ENCODE results near the gene EPOP. TPM values are rescaled to one million over a fixed set of nuclear protein-coding genes. Genes with fewer than 3 reads are reported as not detected.
A peak's percentile ranks its signal among the peaks of the same experiment; 100 is the strongest.

The EPOP gene
- polyA plus RNA-seq (2011; rRNA removed) (0.16 and 0.17 TPM in 2 replicates), polyA minus RNA-seq (2011; rRNA and poly(A)+ RNA removed) (not detected in 2 replicates)

GRCh38 chr17:38674749-38675615 is at the start of gene EPOP:
Gene EPOP, minus strand, starts transcription at chr17:38674957. Its CDS starts 462 bp downstream, at chr17:38674495.
- DNase-seq (ENCODE audit: low read depth, low spot score), result peak; percentile 43
- Histone ChIP-seq H3K27ac (ENCODE audit: low read depth, low read length) (no peak within 1 kb of the TSS), H3K4me3 (ENCODE audit: low read depth, low read length) (peak within 1 kb of the TSS; percentile 45), H3K9me3 (ENCODE audit: control insufficient read depth, insufficient read depth, low read length) (no peaks in the 10 kb centered on the region), H3K27me3 (ENCODE audit: control insufficient read depth, insufficient read depth, low read length) (peaks cover 44% of the 10 kb centered on the region)
- TF ChIP-seq CTCF (IDR thresholded peaks at IDR 0.05; ENCODE audit: low read depth, low read length), result no peak
- ChIA-PET POLR2A (no interaction called here), CTCF (interaction anchor here (0.9 to 2.5 kb wide), 4 partner anchors 8 to 116 kb away, joined by 3 to 14 read pairs (median 5); no protein-coding TSS in a partner anchor)

GRCh38 chr17:38721802-38722201 is 47.0 kb upstream of the EPOP start:
- POLR2A ChIA-PET, result no interaction called here
- no peak overlapping the region for H3K27ac ChIP-seq (ENCODE audit: low read depth, low read length)
- no peak for DNase-seq (ENCODE audit: low read depth, low spot score)
- no peak overlapping the region for H3K4me3 ChIP-seq (ENCODE audit: low read depth, low read length)
- CTCF ChIA-PET, result interaction anchor here (1.3 kb wide), 1 partner anchor 13 kb away, joined by 7 read pairs; no protein-coding TSS in a partner anchor
- no peaks in the 10 kb centered on the region for H3K27me3 ChIP-seq (ENCODE audit: control insufficient read depth, insufficient read depth, low read length)
- no peak for TF ChIP-seq CTCF (IDR thresholded peaks at IDR 0.05; ENCODE audit: low read depth, low read length)
- no peaks in the 10 kb centered on the region; the same call in 1 of the 2 replicates for H3K9me3 ChIP-seq (ENCODE audit: control insufficient read depth, insufficient read depth, low read length)

- Histone ChIP-seq H3K9me3 (ENCODE audit: control insufficient read depth, insufficient read depth, low read length) (no peaks in the 10 kb centered on the region; the same call in 1 of the 2 replicates), H3K27me3 (ENCODE audit: control insufficient read depth, insufficient read depth, low read length) (no peaks in the 10 kb centered on the region), H3K27ac (ENCODE audit: low read depth, low read length) (no peak overlapping the region), H3K4me3 (ENCODE audit: low read depth, low read length) (no peak overlapping the region)
- ChIA-PET POLR2A (no interaction called here), CTCF (no interaction called here)
- no peak for DNase-seq (ENCODE audit: low read depth, low spot score)
- no peak for TF ChIP-seq CTCF (IDR thresholded peaks at IDR 0.05; ENCODE audit: low read depth, low read length)
Observed at GRCh38 chr17:38720941-38721340, 46.2 kb upstream of the EPOP start.

GRCh38 chr17:38719943-38720641 is 45.3 kb upstream of the EPOP start:
- no peak for DNase-seq (ENCODE audit: low read depth, low spot score)
- Histone ChIP-seq H3K27me3 (ENCODE audit: control insufficient read depth, insufficient read depth, low read length) (no peaks in the 10 kb centered on the region), H3K27ac (ENCODE audit: low read depth, low read length) (no peak overlapping the region), H3K9me3 (ENCODE audit: control insufficient read depth, insufficient read depth, low read length) (no peaks in the 10 kb centered on the region; the same call in 1 of the 2 replicates), H3K4me3 (ENCODE audit: low read depth, low read length) (no peak overlapping the region)
- ChIA-PET POLR2A (no interaction called here), CTCF (no interaction called here)
- no peak for TF ChIP-seq CTCF (IDR thresholded peaks at IDR 0.05; ENCODE audit: low read depth, low read length)
